PC-9 (cell line): ENCODE measurements around the gene THUMPD3. TPM values are rescaled to one million over a fixed set of nuclear protein-coding genes. Genes with fewer than 3 reads are reported as not detected.
A peak's percentile ranks its signal among the peaks of the same experiment; 100 is the strongest.

ENCODE experiments used
- BruUV-seq: library from RNA; stranded (reverse); fragments of 400-500 nt; replicated peaks from 2 replicates; lab custom pipeline; 2021; lab: Mats Ljungman, UMichigan
- CTCF ChIA-PET: fragments of 300-600 bp; sonication (Branson Sonifier 250); formaldehyde crosslinking; loops from one replicate; lab custom pipeline; 2022; ENCODE audit warnings: antibody characterized with exemption; lab: Charles Lee
- POLR2A ChIA-PET: fragments of 300-600 bp; sonication (Branson Sonifier 250); formaldehyde crosslinking; loops from one replicate; lab custom pipeline; 2022; ENCODE audit warnings: antibody characterized with exemption; ENCODE audit not compliant: unreplicated experiment; lab: Charles Lee
- DNase-seq, 2 experiments: peaks; one replicate each; pipeline versions ENCODE4 v3.0.0 to v3.0.0-alpha.2; 2015 to 2022; ENCODE audit warnings: mixed read lengths in 1 of 2
- H2AFZ ChIP-seq: fragments of 200-600 bp; sonication (generic); 2 replicates; pipeline ENCODE4 v1.8.1; 2017; ENCODE audit warnings: antibody characterized with exemption
- H3F3A ChIP-seq: fragments of 200-600 bp; sonication (generic); 2 replicates; pipeline ENCODE4 v1.8.1; 2017; ENCODE audit warnings: antibody characterized with exemption, mild to moderate bottlenecking, low read depth; ENCODE audit not compliant: insufficient read depth
- H3K27ac ChIP-seq: fragments of 200-600 bp; sonication (generic); 2 replicates; pipeline ENCODE4 v1.6.1; 2016; ENCODE audit warnings: mixed run types
- H3K27me3 ChIP-seq: fragments of 200-600 bp; sonication (generic); 2 replicates; pipeline ENCODE4 v1.6.1; 2016; ENCODE audit warnings: low read depth, mixed run types; ENCODE audit not compliant: insufficient read depth
- H3K36me3 ChIP-seq: fragments of 200-600 bp; sonication (generic); 2 replicates; pipeline ENCODE4 v1.6.1; 2016; ENCODE audit warnings: low read depth, mixed run types
- H3K4me1 ChIP-seq: fragments of 200-600 bp; sonication (generic); replicated peaks from 2 replicates; pipeline ENCODE4 v1.6.1; 2016; ENCODE audit warnings: mixed run types; ENCODE audit not compliant: insufficient read depth
- H3K4me2 ChIP-seq: fragments of 200-600 bp; sonication (generic); 2 replicates; pipeline ENCODE4 v1.6.1; 2017; ENCODE audit warnings: mixed run types
- H3K4me3 ChIP-seq: fragments of 200-600 bp; sonication (generic); 2 replicates; pipeline ENCODE4 v1.6.1; 2016; ENCODE audit warnings: mixed run types
- H3K79me2 ChIP-seq: fragments of 200-600 bp; sonication (generic); 2 replicates; pipeline ENCODE4 v1.6.1; 2017; ENCODE audit warnings: low read depth, mixed run types
- H3K9me2 ChIP-seq: fragments of 200-600 bp; sonication (generic); 2 replicates; pipeline ENCODE4 v1.8.1; 2017; ENCODE audit warnings: mild to moderate bottlenecking; ENCODE audit not compliant: insufficient read depth
- H3K9me3 ChIP-seq: fragments of 200-600 bp; sonication (generic); 2 replicates; pipeline ENCODE4 v1.8.1; 2016; ENCODE audit warnings: low read depth; ENCODE audit not compliant: insufficient read depth
- H4K20me1 ChIP-seq: fragments of 200-600 bp; sonication (generic); 2 replicates; pipeline ENCODE4 v1.8.1; 2017; ENCODE audit not compliant: insufficient read depth
- EZH2 ChIP-seq: fragments of 200-600 bp; sonication (generic); IDR thresholded peaks from 2 replicates; pipeline ENCODE4 v1.8.0; 2017; ENCODE audit warnings: antibody characterized with exemption, low read depth
- intact Hi-C: fragments of 100-400 bp; cut with micrococcal nuclease; formaldehyde crosslinking; loops from one replicate; pipeline ENCODE4 v1.10.0; 2022; ENCODE audit not compliant: unreplicated experiment
- total RNA-seq: library from RNA; stranded (reverse); gene quantifications from 2 replicates; pipeline ENCODE4 v1.2.3, GENCODE V29; 2021
- TF ChIP-seq, protein P1 (sequence below): fragments of 200-600 bp; sonication (generic); conservative IDR thresholded peaks from 2 replicates; pipeline ENCODE4 v1.6.1; 2017; ENCODE audit warnings: mixed run types, antibody characterized with exemption, mild to moderate bottlenecking, moderate library complexity

The THUMPD3 gene
- total RNA-seq, 1 experiment from 2014 or later: 48.8 TPM

DNA sequence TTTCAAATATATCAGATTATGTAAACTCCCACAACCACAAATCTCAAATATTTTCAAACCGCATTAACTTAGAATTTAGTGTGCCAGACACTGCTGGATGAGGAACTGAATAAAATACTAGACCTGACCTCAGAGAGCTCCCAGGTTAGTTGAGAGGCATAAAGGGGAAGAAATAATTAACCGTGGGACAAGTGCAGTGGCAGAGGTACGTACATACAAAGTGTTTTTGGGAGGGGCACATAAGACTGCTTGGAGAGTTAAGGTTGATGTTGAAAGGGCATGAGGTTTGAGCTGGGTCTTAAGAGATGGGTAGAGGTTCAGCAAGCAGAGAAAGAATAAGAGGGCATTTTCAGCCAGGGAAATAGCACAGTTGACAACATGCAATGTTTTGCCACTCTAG lies 17.2 kb downstream of the THUMPD3 start:
- Histone ChIP-seq H3K79me2 (0 out of 2 replicates have a peak, but pooled peaks cover 6% of the 10 kb centered on the region), H3F3A (peaks cover 32% of the 10 kb centered on the region; the same call in 1 of the 2 replicates), H3K4me2 (no peak overlapping the region), H3K9me2 (no peaks in the 10 kb centered on the region), H2AFZ (no peak overlapping the region), H3K27me3 (no peaks in the 10 kb centered on the region), H4K20me1 (peaks cover 21% of the 10 kb centered on the region; the same call in 1 of the 2 replicates), H3K27ac (no peak overlapping the region), H3K9me3 (no peaks in the 10 kb centered on the region), H3K36me3 (peaks cover 42% of the 10 kb centered on the region), H3K4me1 (no peaks in the 10 kb centered on the region), H3K4me3 (no peak overlapping the region)
- DNase-seq: no peak
- intact Hi-C loops: no loop called here
- ChIA-PET CTCF (no interaction called here), POLR2A (no interaction called here)
- TF ChIP-seq, protein P1, sequence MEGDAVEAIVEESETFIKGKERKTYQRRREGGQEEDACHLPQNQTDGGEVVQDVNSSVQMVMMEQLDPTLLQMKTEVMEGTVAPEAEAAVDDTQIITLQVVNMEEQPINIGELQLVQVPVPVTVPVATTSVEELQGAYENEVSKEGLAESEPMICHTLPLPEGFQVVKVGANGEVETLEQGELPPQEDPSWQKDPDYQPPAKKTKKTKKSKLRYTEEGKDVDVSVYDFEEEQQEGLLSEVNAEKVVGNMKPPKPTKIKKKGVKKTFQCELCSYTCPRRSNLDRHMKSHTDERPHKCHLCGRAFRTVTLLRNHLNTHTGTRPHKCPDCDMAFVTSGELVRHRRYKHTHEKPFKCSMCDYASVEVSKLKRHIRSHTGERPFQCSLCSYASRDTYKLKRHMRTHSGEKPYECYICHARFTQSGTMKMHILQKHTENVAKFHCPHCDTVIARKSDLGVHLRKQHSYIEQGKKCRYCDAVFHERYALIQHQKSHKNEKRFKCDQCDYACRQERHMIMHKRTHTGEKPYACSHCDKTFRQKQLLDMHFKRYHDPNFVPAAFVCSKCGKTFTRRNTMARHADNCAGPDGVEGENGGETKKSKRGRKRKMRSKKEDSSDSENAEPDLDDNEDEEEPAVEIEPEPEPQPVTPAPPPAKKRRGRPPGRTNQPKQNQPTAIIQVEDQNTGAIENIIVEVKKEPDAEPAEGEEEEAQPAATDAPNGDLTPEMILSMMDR: no peak
- TF ChIP-seq EZH2: no peak
- BruUV-seq: no TSS peak

DNA sequence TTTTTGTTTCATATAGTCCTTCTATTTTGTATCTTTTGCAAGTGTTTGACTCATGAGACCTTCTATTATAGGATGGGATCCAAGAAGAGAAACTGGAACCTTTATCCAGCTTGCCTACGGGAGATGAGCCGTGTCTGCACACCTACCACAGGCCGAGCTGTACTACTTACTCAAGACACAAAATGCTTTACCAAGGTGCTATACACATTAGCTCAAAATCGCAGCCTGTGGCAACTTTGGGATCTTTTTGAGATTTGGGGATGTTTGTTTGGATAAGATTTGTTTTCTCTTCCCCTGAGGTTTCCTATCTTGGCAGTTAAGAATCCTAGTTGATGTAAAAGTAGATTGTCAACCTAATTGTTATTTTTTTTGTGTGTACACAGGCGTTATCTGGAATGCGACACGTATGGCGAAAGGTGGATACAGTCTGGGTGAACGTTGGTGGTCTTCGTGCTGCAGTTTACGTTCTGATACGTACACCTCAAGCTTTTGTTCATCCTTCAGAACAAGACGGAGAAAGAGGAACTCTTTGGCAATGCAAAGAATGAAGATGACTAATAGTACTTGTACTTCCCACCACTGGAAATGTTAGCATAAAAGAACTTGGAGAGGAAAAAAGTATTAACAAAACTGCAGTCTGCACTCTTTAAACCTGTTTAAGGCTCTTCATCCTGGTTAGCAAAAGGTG lies 21.4 kb downstream of the THUMPD3 start:
- no peak overlapping the region for H3K4me3 ChIP-seq
- ChIA-PET CTCF (no interaction called here), POLR2A (interaction anchor here (0.6 kb wide), 1 partner anchor 24 kb away, joined by 3 read pairs; no protein-coding TSS in a partner anchor)
- no peak overlapping the region for H3K4me2 ChIP-seq
- H3K9me2 ChIP-seq: no peaks in the 10 kb centered on the region
- intact Hi-C loops: no loop called here
- DNase-seq: no peak
- peaks cover 46% of the 10 kb centered on the region for H3K36me3 ChIP-seq
- H3K27me3 ChIP-seq: no peaks in the 10 kb centered on the region
- H3K4me1 ChIP-seq: no peaks in the 10 kb centered on the region
- no peak overlapping the region for H3K27ac ChIP-seq
- peaks cover 39% of the 10 kb centered on the region for H4K20me1 ChIP-seq
- peaks cover 13% of the 10 kb centered on the region for H3K79me2 ChIP-seq
- H3F3A ChIP-seq: peaks cover 73% of the 10 kb centered on the region
- BruUV-seq: no TSS peak
- H2AFZ ChIP-seq: no peak overlapping the region
- TF ChIP-seq EZH2: no peak
- TF ChIP-seq, protein P1: no peak
- no peaks in the 10 kb centered on the region for H3K9me3 ChIP-seq

DNA sequence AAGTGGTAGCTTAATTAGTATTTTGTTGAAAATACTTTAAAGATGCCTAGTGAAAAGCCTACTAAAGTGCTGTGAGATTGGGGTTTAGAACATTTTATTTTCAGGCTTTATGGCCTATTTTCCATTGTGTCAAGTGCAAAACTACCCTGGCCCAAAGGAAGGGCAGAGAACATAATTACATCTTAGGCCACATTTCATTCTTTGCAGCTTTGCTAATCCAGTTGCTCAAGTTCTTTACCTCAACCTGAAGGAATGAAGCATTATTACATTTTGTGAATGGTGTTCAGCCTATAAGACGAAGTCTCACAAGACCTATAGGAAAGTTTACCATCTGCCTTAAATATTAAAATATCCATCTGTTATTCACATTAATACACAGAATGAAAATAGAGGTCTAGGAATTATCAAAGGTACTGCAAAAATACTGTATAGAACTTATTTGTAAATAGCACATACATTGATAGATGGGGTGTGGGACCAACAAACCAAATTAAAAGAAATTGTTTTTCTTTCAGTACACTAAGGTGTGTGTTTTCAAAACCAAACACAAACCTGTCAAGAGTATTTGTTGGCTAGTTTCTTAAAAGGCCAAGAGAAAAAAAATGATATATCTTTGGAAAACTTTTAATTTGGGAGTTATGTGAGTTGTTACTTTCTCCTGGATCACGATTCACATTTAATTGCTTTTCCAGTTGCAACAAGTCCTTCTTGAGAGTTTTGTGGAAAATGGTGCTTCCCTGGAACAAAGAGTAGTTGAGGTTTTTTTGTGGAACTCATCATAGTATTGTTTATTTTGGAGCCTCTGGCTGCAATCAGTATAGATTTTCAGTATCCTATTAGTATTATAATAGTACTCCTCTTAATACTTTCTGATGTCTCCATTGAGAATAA lies 22.6 kb downstream of the THUMPD3 start:
- Histone ChIP-seq H3F3A (peaks cover 82% of the 10 kb centered on the region), H2AFZ (no peak overlapping the region), H3K4me2 (no peak overlapping the region), H3K9me2 (no peaks in the 10 kb centered on the region), H3K27me3 (no peaks in the 10 kb centered on the region), H3K36me3 (peaks cover 55% of the 10 kb centered on the region), H3K27ac (peak overlapping the region; percentile 11; the same call in 1 of the 2 replicates), H3K4me3 (no peak overlapping the region), H3K4me1 (no peaks in the 10 kb centered on the region), H3K79me2 (peaks cover 22% of the 10 kb centered on the region), H4K20me1 (peaks cover 48% of the 10 kb centered on the region), H3K9me3 (no peaks in the 10 kb centered on the region)
- no TSS peak for BruUV-seq
- TF ChIP-seq EZH2: no peak
- TF ChIP-seq, protein P1: no peak
- CTCF ChIA-PET: no interaction called here
- POLR2A ChIA-PET: interaction anchor here (0.6 kb wide), 1 partner anchor 52 kb away, joined by 3 read pairs; no protein-coding TSS in a partner anchor
- intact Hi-C loops: loop anchor here (5.0 kb wide), 1 partner anchor 37 kb away; no protein-coding TSS in a partner anchor
- DNase-seq: no peak
